ACHN (cell line): ENCODE data around the gene SPATA31A7.
"Not testable (repeated sequence)": the region's sequence is repeated elsewhere in the genome, so short reads cannot be mapped to it uniquely, and the experiment has no call there.

Experiments used
- DNase-seq: peaks from one replicate; pipeline ENCODE4 v3.0.0-alpha.2; 2015
- in situ Hi-C: cut with HindIII; loops from 2 replicates; pipeline ENCODE4 v1.10.0; 2017; ENCODE audit warnings: low sequenced_read_pairs, low pct_ligation_motif_present, low pct_unique_long_range_greater_than_20kb

SPATA31A7 gene

GRCh38 chr9:61189736-61190135 lies at the start of gene SPATA31A7:
Gene SPATA31A7, plus strand, starts transcription at chr9:61190036. Its CDS starts 29 bp downstream, at chr9:61190065.
- DNase-seq, in situ Hi-C loops: not testable (repeated sequence)

- in situ Hi-C loops, DNase-seq: not testable (repeated sequence)
Observed at GRCh38 chr9:61226438-61226837, 36.6 kb downstream of the SPATA31A7 start.
